K562 (cell line): ENCODE data around the gene BTNL8. TPM values are rescaled to one million over a fixed set of nuclear protein-coding genes. Genes with fewer than 3 reads are reported as not detected.

Experiments used
- ATAC-seq: fragments of 200-7000 bp; cut with Tn5 transposase; 3 replicates; pipeline ENCODE4 v1.9.1; 2020; ENCODE audit warnings: moderate library complexity
- BruUV-seq: library from RNA; stranded (reverse); fragments of 400-500 nt; replicated peaks from 2 replicates; lab custom pipeline; 2021; lab: Mats Ljungman, UMichigan
- CTCF ChIA-PET: fragments of 300-600 bp; formaldehyde crosslinking; extraction: SDS; loops from one replicate; lab custom pipeline; 2021; ENCODE audit warnings: low intra/inter-chr PET ratio; lab: Yijun Ruan, JAX
- POLR2A ChIA-PET: fragments of 300-600, 350-650 bp; sonication (Branson Sonifier 250); formaldehyde crosslinking; extraction: SDS; loops from one replicate; lab custom pipeline; 2021; ENCODE audit warnings: antibody characterized with exemption, inconsistent platforms; lab: Yijun Ruan, JAX
- DNase-seq, 4 experiments: peaks; one replicate each; pipeline versions ENCODE4 v3.0.0 to v3.0.0-alpha.2; 2011 to 2018; ENCODE audit warnings: low spot score in 3 of 4, mixed read lengths in 3 of 4; ENCODE audit errors: extremely low read depth in 1 of 4
- FAIRE-seq: peaks from 2 replicates; lab custom pipeline; 2011; peaks lifted over from hg19 to GRCh38; lab: Jason Lieb, UNC
- H2AFZ ChIP-seq: 2 replicates; pipeline ENCODE4 v1.6.0; 2011; ENCODE audit warnings: low read depth, low read length, control low read depth, inconsistent platforms
- H3K27ac ChIP-seq: fragments of 200-600 bp; 3 replicates; pipeline ENCODE4 v1.8.0; 2011; ENCODE audit warnings: low read depth, mild to moderate bottlenecking, control low read depth, inconsistent platforms, low read length, moderate library complexity, mixed read lengths; ENCODE audit errors: extremely low read depth
- H3K27me3 ChIP-seq, 2 experiments: fragments of 300-600 bp in 1 of 2; 2 replicates in 1 of 2; 3 replicates in 1 of 2; pipeline versions ENCODE4 v1.6.0 to v1.8.0; 2011; ENCODE audit warnings: inconsistent platforms in 2 of 2, low read length in 2 of 2, mild to moderate bottlenecking in 1 of 2, mixed read lengths in 1 of 2, moderate library complexity in 1 of 2; ENCODE audit not compliant: control insufficient read depth in 2 of 2, insufficient read depth in 2 of 2
- H3K36me3 ChIP-seq: fragments of 300-600 bp; 3 replicates; pipeline ENCODE4 v1.8.0; 2011; ENCODE audit warnings: mild to moderate bottlenecking, low read length, inconsistent platforms; ENCODE audit not compliant: control insufficient read depth, insufficient read depth
- H3K4me1 ChIP-seq, 2 experiments: fragments of 200-600 bp in 1 of 2; replicated peaks in 1 of 2; 2 replicates in 1 of 2; 3 replicates in 1 of 2; pipeline versions ENCODE4 v1.5.1 to v1.8.0; 2011; ENCODE audit warnings: inconsistent platforms in 2 of 2, low read length in 2 of 2, mild to moderate bottlenecking in 1 of 2, mixed read lengths in 1 of 2, moderate library complexity in 1 of 2; ENCODE audit not compliant: control insufficient read depth in 2 of 2, insufficient read depth in 2 of 2
- H3K4me2 ChIP-seq: 2 replicates; pipeline ENCODE4 v1.6.1; 2011; ENCODE audit warnings: low read length, control low read depth, inconsistent platforms, mixed read lengths; ENCODE audit not compliant: insufficient read depth
- H3K4me3 ChIP-seq: fragments of 200-600 bp; sonication (generic), shearing (Covaris generic); 2 replicates; pipeline ENCODE4 v1.5.1; 2016; ENCODE audit warnings: control low read depth, inconsistent platforms
- H3K79me2 ChIP-seq: fragments of 200-600 bp; 3 replicates; pipeline ENCODE4 v1.8.0; 2011; ENCODE audit warnings: low read length, inconsistent platforms; ENCODE audit not compliant: control insufficient read depth, insufficient read depth
- H3K9ac ChIP-seq, 2 experiments: 2 replicates each; pipeline versions ENCODE4 v1.6.0 to v1.6.1; 2011; ENCODE audit warnings: low read depth in 2 of 2, low read length in 2 of 2, control low read depth in 1 of 2, inconsistent platforms in 1 of 2, mild to moderate bottlenecking in 1 of 2, mixed read lengths in 1 of 2; ENCODE audit not compliant: insufficient read depth in 1 of 2
- H3K9me1 ChIP-seq: one replicate; pipeline ENCODE4 v1.6.0; 2011; ENCODE audit warnings: inconsistent platforms, mild to moderate bottlenecking, low read length, moderate library complexity; ENCODE audit not compliant: control insufficient read depth, insufficient read depth
- H3K9me3 ChIP-seq: replicated peaks from 2 replicates; pipeline ENCODE4 v1.5.1; 2011; ENCODE audit warnings: low read depth, low read length, inconsistent platforms; ENCODE audit not compliant: control insufficient read depth, insufficient read depth
- H4K20me1 ChIP-seq: replicated peaks from 2 replicates; pipeline ENCODE4 v1.6.1; 2011; ENCODE audit warnings: low read length, inconsistent platforms, mixed read lengths; ENCODE audit not compliant: control insufficient read depth, insufficient read depth
- BCOR ChIP-seq: fragments of 450-650 bp; IDR thresholded peaks from 2 replicates; pipeline ENCODE4 v1.6.1; 2016
- CBFA2T2 ChIP-seq: fragments of 450-650 bp; conservative IDR thresholded peaks from 2 replicates; pipeline ENCODE4 v1.6.1; 2017; ENCODE audit warnings: mild to moderate bottlenecking
- CEBPB ChIP-seq: fragments of 450-650 bp; IDR thresholded peaks from 2 replicates; pipeline ENCODE4 v1.6.1; 2016; ENCODE audit warnings: missing genetic modification characterization, missing compliant biosample characterization
- HMGXB4 ChIP-seq: sonication (generic); formaldehyde crosslinking; IDR thresholded peaks from 2 replicates; pipeline ENCODE4 v1.8.1; 2023; ENCODE audit warnings: mild to moderate bottlenecking, missing genetic modification reagents
- PURB ChIP-seq: sonication (generic); formaldehyde crosslinking; IDR thresholded peaks from 2 replicates; pipeline ENCODE4 v1.9.0; 2021; ENCODE audit warnings: low read depth, mild to moderate bottlenecking, missing genetic modification reagents
- TRIM25 ChIP-seq: fragments of 450-650 bp; IDR thresholded peaks from 2 replicates; pipeline ENCODE4 v1.7.0; 2016; ENCODE audit warnings: borderline replicate concordance
- TRIM28 ChIP-seq: fragments of 450-650 bp; IDR thresholded peaks from 2 replicates; pipeline ENCODE4 v1.6.1; 2017
- WGBS: fragments of 100-300 bp; shearing (Covaris generic); methylation state at CpG from one replicate; pipeline ENCODE4 v1.1.6; 2016; ENCODE audit warnings: low coverage, mixed read lengths; ENCODE audit not compliant: insufficient coverage; ENCODE audit errors: missing lambda C conversion rate; 5-methylcytosine and 5-hydroxymethylcytosine counted together
- in situ Hi-C: fragments of 300-500 bp; cut with MboI; formaldehyde crosslinking; loops from 4 replicates; pipeline ENCODE4 v1.15.0; 2018; ENCODE audit warnings: inconsistent platforms, mixed read lengths
- intact Hi-C: fragments of 100-400 bp; cut with micrococcal nuclease; formaldehyde crosslinking; loops from 2 replicates; pipeline ENCODE4 v1.14.2; 2022
- polyA plus RNA-seq, 8 experiments: library from polyadenylated mRNA; depleted of rRNA in 4 of 8; stranded (reverse) in 5 of 8; unstranded in 3 of 8; fragments of >200 nt; fragmentation: Nextera tagmentation in 2 of 8; fragmentation: Illumina TruSeq in 1 of 8; extraction: Ambion mirVana in 2 of 8; extraction: Trizol in 1 of 8; gene quantifications; 2 replicates each; pipeline versions ENCODE4 v1.2.1 to v1.2.3, GENCODE V29; 2011 to 2014; ENCODE audit warnings: inconsistent platforms in 1 of 8, missing spikeins in 1 of 8
- total RNA-seq, 7 experiments: library from RNA; depleted of rRNA in 6 of 7; stranded (reverse); fragments of >200 nt in 6 of 7; fragmentation: Illumina TruSeq in 2 of 7; extraction: Trizol in 2 of 7; gene quantifications; 2 replicates each; pipeline versions ENCODE4 v1.2.1 to v1.2.3, GENCODE V29; 2011 to 2021; ENCODE audit warnings: low replicate concordance in 1 of 7
- TF ChIP-seq, protein P1 (sequence below): fragments of 450-650 bp; conservative IDR thresholded peaks from 2 replicates; pipeline ENCODE4 v1.6.1; 2016; ENCODE audit warnings: missing genetic modification characterization, low read depth, mild to moderate bottlenecking, control low read depth, missing compliant biosample characterization

BTNL8 gene
- total and polyA plus RNA-seq, 9 of the 15 experiments (the other 6 are each of a cell fraction or from before 2014, with no cell fraction given), result 0.04 to 0.18 (median 0.07) TPM; not detected in 6

DNA sequence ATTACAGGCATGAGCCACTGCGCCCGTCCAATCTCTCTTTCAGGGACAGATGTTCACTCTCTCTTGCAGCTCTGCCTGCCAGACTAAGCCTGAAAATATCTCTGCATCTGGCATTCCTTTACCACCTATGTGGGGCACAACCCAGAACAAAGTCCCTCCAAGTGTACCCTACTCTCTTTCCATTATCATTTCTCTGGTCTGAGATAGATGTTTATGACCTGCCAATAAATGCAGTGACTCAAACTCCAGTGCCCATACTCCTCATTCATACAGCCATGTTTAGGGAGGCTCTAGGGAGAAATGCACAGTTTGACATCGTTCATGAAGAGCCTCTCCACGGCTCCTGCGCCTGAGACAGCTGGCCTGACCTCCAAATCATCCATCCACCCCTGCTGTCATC lies 89.6 kb downstream of the BTNL8 start, which contains the start of gene BTNL3:
Gene BTNL3 (plus strand): TSS at position 255 of the 400 bp plus-strand sequence. CDS start 183 bp downstream, outside the sequence.
- Histone ChIP-seq H3K36me3 (no peaks in the 10 kb centered on the region), H3K4me3 (no peak within 1 kb of the TSS), H3K4me1 (no peaks in the 10 kb centered on the region), H2AFZ (no peak within 1 kb of the TSS), H3K79me2 (no peaks in the 10 kb centered on the region), H3K27ac (no peak within 1 kb of the TSS), H3K9ac (no peak within 1 kb of the TSS), H4K20me1 (no peaks in the 10 kb centered on the region), H3K9me3 (no peaks in the 10 kb centered on the region), H3K27me3 (no peaks in the 10 kb centered on the region), H3K4me2 (no peak within 1 kb of the TSS), H3K9me1 (no peaks in the 10 kb centered on the region)
- DNase-seq (no peak), ATAC-seq (no peak), FAIRE-seq (no peak)
- no TSS peak for BruUV-seq
- ChIA-PET POLR2A (no interaction called here), CTCF (no interaction called here)
- no CpG with 5 or more reads among the region's 5 CpGs for WGBS
- in situ Hi-C loops, result no loop called here
- intact Hi-C loops, result no loop called here
- TF ChIP-seq PURB (CRISPR knock-in tag), result no peak
- TF ChIP-seq, protein P1, sequence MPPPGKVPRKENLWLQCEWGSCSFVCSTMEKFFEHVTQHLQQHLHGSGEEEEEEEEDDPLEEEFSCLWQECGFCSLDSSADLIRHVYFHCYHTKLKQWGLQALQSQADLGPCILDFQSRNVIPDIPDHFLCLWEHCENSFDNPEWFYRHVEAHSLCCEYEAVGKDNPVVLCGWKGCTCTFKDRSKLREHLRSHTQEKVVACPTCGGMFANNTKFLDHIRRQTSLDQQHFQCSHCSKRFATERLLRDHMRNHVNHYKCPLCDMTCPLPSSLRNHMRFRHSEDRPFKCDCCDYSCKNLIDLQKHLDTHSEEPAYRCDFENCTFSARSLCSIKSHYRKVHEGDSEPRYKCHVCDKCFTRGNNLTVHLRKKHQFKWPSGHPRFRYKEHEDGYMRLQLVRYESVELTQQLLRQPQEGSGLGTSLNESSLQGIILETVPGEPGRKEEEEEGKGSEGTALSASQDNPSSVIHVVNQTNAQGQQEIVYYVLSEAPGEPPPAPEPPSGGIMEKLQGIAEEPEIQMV (tag), result no peak
- TF ChIP-seq TRIM28, result no peak
- TF ChIP-seq CBFA2T2, result no peak
- TF ChIP-seq HMGXB4 (CRISPR knock-in tag), result no peak
- TF ChIP-seq CEBPB (tag), result no peak
- TF ChIP-seq BCOR, result no peak
- TF ChIP-seq TRIM25, result no peak
